ENCODE results near the gene PON3.

- TF ChIP-seq CTCF (IDR thresholded peaks at IDR 0.05) (no peak), POLR2A (IDR thresholded peaks at IDR 0.05) (no peak)
Observed at GRCh38 chr7:95411036-95411435, 14.9 kb upstream of the PON3 start.
